ENCODE data around the gene FERMT2.

- TF ChIP-seq CTCF (IDR thresholded peaks at IDR 0.05), result no peak
- TF ChIP-seq POLR2A (IDR thresholded peaks at IDR 0.05), result no peak
These were observed 28.2 kb downstream of the FERMT2 start for GRCh38 chr14:52922656-52923055.

Data from testis (tissue), 2 donors.